ENCODE results near the gene SYT1.

Gene SYT1

GRCh38 chr12:79057540-79057939, 193.0 kb downstream of the SYT1 start:
- DNase-seq (ENCODE audit: low read depth in 2 of 2), result no peak

DNA sequence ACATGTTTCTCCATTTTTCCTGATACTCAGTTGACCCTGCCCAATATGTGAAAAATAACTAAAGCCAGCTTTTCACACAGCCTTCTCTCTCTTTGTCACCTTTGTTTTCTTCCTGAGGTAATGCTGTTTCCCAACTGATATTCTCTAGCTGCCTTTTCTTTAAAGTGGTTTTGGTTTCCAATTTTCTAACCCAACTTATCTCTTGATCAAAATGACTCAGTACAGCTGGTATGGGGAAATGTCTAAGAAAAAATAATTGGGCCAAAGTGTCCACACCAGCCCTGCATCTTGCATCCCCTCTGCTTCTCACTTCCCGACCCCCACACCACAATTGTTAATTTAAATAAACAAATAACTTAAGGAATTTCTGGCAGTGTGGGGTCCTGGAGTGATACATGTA, 193.8 kb downstream of the SYT1 start:
- no peak for DNase-seq (ENCODE audit: low read depth in 2 of 2)

DNA sequence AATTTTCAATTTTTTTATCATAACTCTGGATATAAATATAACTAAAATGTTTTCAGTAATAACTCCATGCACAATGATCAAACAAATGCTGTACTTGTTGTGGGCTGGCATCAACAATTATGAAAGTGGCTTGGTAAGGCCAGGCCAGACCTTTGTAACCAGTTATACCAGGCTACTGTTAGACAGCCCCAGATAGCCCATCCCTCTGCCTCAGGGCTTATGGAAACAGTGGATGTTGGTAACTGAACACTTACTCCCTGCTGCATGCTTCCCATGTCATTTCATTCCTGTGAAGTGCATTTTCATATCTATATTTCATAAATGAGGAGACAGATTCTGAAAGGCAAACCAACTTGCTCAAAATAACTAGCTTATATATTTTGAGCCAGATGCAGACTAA, 195.0 kb downstream of the SYT1 start:
- no peak for DNase-seq (ENCODE audit: low read depth in 2 of 2)

GRCh38 chr12:79063258-79063657, 198.7 kb downstream of the SYT1 start:
- DNase-seq (ENCODE audit: low read depth in 2 of 2), result no peak

- DNase-seq (ENCODE audit: low read depth in 2 of 2), result no peak
These were observed 203.4 kb downstream of the SYT1 start for GRCh38 chr12:79067977-79068376.

DNA sequence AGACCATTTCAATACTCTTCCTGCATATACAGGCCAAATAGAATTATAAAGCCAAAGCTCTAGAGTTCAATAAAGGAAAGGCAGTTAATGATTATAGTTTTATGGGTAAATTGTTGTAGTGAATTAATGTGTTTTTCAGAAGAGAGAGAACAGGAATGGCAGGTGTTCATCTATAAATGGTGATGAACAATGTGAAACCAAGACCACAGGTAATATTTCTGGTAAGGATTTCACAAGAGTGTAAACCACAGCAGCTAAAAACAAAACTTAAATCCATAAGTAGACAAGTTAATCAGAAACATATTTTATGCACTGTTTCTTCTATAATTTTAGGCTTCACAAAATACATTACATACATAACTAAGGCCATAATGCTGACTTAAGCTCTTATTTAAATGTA, 204.4 kb downstream of the SYT1 start:
- DNase-seq (ENCODE audit: low read depth in 2 of 2), result no peak

DNA sequence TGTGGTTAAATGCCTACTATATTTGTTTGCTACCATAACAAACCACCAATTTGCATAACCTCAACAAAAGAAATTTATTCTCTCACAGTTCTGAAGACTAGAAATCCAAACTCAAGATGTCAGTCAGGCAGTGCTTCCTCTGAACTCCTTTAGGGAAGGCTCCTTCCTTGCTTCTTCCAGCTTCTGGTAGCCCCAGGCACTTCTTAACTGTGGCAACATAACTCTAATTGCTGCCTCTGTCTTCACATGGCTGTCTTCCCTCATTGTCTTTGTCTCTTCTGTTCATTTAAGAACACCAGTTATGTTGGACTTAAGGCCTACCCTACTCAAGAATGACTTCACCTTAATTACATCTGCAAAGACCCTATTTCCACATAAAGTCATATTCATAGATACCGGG, 206.9 kb downstream of the SYT1 start:
- no peak for DNase-seq (ENCODE audit: low read depth in 2 of 2)

GRCh38 chr12:79073506-79073905, 208.9 kb downstream of the SYT1 start:
- no peak for DNase-seq (ENCODE audit: low read depth in 2 of 2)

DNA sequence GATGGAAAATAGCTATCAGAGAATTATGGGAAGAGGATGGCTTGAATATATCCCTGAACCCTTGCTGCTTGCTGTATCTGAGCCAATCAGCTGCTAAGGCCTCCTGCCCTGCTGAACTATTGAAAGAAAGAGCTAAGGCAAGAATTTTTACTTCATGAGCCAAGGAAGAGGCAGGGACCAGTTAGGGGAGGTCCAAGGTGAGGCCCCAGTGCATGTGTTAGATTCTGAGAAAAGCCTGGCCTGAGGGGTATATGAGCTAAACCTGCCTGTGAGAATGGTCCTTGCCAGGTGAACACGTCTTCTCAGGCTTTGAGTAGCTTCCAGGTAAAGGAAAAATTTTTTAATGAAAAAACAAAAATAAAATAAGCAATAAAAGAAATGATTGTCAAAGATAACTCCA, 218.0 kb downstream of the SYT1 start:
- DNase-seq (ENCODE audit: low read depth in 2 of 2), result no peak

DNA sequence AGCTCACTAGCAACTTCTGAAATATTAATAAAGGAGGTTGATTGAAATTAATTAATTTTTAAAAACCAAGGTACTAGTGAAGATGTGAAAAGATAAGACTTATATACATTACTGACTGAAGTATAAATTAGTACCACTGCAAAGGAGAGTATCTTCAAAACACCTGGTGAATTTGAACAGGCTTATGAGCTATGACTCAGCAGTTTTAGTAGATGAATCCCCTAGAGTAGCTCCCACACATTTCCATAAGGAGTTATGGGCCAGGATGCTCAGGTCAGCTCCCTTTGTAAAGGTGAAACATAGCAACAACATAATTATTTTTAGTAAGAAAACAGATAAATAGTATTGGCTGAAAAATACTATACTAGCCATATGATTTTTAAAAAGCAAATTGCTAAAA, 218.6 kb downstream of the SYT1 start:
- DNase-seq (ENCODE audit: low read depth in 2 of 2), result no peak

GRCh38 chr12:79085106-79085682, 220.6 kb downstream of the SYT1 start:
- no peak for DNase-seq (ENCODE audit: low read depth in 2 of 2)

GRCh38 chr12:79086541-79087296, 222.1 kb downstream of the SYT1 start:
- DNase-seq (ENCODE audit: low read depth in 2 of 2), result no peak

DNA sequence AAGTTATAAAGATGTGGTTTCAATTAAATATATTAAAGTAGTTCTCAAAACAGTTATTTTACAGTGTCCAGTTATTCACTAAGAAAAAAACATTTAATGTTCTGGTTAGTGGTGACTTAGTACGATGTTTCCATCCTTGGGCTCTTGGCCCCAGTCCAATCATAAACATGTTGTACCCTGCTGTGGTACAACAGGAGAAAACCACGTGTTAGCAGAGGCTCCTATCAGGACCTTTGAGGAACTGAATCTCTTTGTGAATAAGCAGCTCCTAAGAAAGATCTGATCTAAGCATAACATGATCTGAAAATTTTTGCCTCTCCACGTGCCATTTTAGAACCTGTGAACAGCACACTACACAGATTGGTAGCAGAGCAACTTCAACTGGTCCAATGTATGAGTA, 234.0 kb downstream of the SYT1 start:
- DNase-seq (ENCODE audit: low read depth in 2 of 2), result no peak

DNA sequence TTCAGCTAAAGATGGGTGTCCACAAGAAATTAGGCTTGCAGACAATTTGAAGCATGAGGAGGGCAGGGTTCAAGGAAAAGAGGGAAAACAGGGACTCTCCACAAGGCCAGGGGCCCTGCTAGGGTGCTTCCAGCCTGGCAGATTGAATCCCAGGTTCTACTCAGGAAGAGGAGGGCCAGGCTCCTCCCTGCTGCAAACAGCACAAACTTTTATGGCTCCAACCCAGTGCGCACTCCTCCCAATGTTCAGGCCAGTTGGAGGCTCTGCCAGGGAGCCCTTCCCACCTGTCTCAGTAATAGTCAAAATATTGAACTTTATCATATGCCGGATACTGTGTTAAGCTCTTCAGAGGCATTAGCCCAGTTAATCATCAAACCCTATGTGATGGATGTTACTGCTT, 244.4 kb downstream of the SYT1 start:
- DNase-seq (ENCODE audit: low read depth in 2 of 2), result no peak

GRCh38 chr12:79114896-79115295, 250.3 kb downstream of the SYT1 start:
- DNase-seq (ENCODE audit: low read depth in 2 of 2), result no peak

GRCh38 chr12:79115743-79116142, 251.2 kb downstream of the SYT1 start:
- DNase-seq (ENCODE audit: low read depth in 2 of 2), result no peak

DNA sequence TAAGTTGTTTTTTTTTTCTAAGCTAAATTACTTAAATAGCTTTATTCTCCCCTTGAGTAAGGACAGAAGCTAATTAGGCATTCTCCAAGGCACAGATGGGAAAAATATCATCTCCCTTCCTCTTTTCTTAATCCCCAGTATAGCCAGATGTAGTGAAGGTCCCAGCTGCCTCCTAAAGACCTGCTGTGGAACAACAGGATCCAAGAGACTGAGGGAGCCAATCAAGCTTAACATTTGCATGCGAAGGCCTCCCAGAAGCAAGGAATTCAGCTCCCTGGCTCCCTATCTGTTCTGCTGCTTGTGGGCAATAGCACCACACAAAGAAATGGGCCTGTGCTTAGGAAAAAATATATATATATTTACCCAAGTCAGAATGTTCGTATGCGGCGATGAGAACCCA, 255.2 kb downstream of the SYT1 start:
- DNase-seq (ENCODE audit: low read depth in 2 of 2), result no peak

DNA sequence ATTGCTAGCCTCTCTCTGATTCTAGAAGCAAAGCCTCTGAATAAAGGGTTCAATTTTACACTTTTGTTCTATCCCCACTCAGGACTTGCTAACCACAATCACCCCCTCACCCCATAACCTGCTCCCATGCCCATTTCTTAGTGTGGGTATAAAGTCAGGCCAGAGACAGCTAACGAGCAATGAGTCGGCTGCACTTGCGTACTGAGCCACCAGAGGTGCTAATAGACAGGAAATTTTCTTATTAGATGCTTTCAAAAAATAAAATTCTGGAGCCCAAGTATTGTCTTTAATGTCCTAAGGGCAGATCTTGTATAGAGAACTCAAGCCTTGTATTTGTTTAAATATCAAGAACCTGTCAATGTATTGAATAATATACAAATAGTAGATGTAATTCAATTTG, 256.9 kb downstream of the SYT1 start:
- DNase-seq (ENCODE audit: low read depth in 2 of 2), result no peak

DNA sequence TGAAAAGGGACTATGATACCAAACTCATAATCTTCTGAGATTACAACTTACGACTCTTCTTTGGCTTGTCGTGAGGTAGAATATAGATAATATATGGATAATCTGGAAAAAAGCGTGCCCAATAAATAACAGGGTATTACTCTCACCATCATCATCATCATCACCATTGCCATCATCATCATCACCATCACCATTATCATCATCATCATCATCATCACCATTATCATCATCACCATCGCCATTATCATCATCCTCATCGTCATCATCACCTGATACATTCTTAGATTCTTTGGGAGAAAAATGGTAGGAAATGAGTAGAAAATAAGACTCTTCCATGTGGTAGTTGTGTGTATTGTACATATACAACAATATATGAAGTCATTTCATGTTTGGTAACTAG, 259.8 kb downstream of the SYT1 start:
- DNase-seq (ENCODE audit: low read depth in 2 of 2), result no peak

DNA sequence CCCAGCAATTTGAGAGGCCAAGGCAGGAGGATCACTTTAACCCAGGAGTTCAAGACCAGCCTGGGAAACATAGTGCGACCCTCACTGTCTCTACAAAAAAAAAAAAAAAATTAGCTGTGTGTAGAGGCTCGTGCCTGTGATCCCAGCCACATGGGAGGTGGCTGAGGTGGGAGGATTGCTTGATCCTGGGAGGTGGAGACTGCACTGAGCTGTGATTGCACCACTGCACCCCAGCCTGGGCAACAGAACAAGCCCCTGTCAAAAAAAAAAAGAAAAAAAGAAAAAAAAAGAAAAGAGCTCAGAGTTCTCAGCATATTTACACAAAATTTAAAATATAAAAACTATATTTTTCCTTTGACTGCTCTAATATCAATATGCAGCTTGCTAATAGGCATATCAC, 260.8 kb downstream of the SYT1 start:
- no peak for DNase-seq (ENCODE audit: low read depth in 2 of 2)

DNA sequence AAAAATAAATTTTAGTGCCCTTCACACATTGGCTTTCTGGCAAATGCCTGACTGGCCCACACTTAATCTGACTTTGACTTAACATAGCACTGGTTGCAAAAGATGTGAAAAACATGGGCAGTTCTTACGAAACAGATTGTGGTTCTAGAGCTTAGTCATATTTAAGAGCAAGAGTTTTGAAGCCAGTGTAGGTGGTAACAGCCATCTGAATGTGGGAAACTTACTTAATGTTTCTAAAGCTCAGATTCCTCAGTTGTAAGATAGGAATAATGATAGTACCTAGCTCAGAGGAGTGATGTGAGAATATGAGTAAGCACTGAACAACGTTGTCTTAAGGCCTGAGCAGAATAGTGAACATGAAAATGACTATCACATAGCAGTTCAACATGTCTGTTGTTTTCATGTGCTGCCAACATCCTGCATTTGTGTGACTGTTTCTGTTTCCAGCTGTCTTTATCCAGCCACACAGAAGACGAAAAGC, 262.7 kb downstream of the SYT1 start:
- DNase-seq (ENCODE audit: low read depth in 2 of 2), result no peak

GRCh38 chr12:79128956-79129355, 264.4 kb downstream of the SYT1 start:
- DNase-seq (ENCODE audit: low read depth in 2 of 2), result no peak

DNA sequence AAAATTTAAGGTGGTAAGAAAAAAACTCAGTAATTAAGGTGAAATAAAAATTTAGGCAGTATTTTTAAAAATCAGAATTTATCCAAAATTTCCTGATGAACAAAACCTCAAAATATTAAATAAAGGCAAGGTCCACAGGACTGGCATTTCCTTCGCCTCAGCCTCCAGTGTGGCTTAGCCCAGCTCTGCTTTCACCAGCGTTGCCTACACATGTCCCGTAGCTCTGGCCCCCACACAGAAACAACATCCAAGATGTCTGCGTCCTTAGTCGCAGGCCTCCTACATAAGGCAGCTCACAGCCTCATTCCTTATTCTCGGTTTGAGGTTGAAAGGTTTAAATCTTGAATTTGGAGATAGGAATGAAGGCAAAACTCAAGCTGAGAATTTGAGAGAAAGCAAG, 274.3 kb downstream of the SYT1 start:
- no peak for DNase-seq (ENCODE audit: low read depth in 2 of 2)

DNA sequence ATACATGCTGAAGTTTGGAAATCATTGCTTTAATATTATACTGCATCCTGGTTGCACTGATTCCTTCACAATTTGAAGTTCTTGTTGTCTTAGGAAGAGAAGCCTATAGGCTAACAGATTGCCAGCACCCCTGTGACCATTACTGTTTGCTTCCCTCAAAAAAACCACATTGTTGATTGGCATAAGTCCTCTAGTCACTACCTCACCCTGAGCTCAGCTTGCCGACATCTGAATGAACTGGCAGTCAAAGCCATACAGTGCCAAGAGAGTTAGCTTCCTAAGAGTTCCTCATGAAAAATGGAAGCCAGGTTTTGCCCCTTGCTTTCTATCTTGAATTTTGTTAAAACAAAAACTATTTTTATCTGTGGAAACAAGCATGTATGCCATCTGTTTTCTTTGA, 276.1 kb downstream of the SYT1 start:
- no peak for DNase-seq (ENCODE audit: low read depth in 2 of 2)
